GM12891 (cell line): ENCODE results near the gene ERN1.

Experiments
- PAX5 ChIP-seq: IDR thresholded peaks from 2 replicates; pipeline ENCODE4 v1.6.1; 2011; ENCODE audit warnings: low read length, moderate library complexity, mild to moderate bottlenecking; ENCODE audit not compliant: insufficient read depth, severe bottlenecking
- POLR2A ChIP-seq: IDR thresholded peaks from 2 replicates; pipeline ENCODE4 v1.6.1; 2011; ENCODE audit warnings: low read depth, low read length, control low read depth
- POLR2AphosphoS5 ChIP-seq: IDR thresholded peaks from 2 replicates; pipeline ENCODE4 v1.6.1; 2011; ENCODE audit warnings: low read depth, low read length, control low read depth
- POU2F2 ChIP-seq: IDR thresholded peaks from 2 replicates; pipeline ENCODE4 v1.6.1; 2011; ENCODE audit warnings: low read depth, mild to moderate bottlenecking, control low read depth, low read length, moderate library complexity
- SPI1 ChIP-seq: IDR thresholded peaks from 2 replicates; pipeline ENCODE4 v1.6.1; 2011; ENCODE audit warnings: low read depth, low read length, control low read depth
- TAF1 ChIP-seq: IDR thresholded peaks from 2 replicates; pipeline ENCODE4 v1.6.1; 2011; ENCODE audit warnings: low read depth, low read length, control low read depth

GRCh38 chr17:64075913-64076312 is 54.0 kb downstream of the ERN1 start:
- no peak for TF ChIP-seq POLR2A
- TF ChIP-seq TAF1, result no peak
- no peak for TF ChIP-seq POLR2AphosphoS5
- no peak for TF ChIP-seq SPI1
- TF ChIP-seq POU2F2, result no peak
- no peak for TF ChIP-seq PAX5
